Cardiac fibroblast (primary cell): ENCODE results near the gene BLVRA.
A peak's percentile ranks its signal among the peaks of the same experiment; 100 is the strongest.

Experiments
- DNase-seq, 2 donors: peaks; one replicate each; pipeline versions ENCODE4 v3.0.0 to v3.0.0-alpha.2; 2010; ENCODE audit warnings: low read depth in 2 of 2
- H3K4me3 ChIP-seq, 2 donors: replicated peaks in 1 of 2; 1 replicate in 1 of 2; 2 replicates in 1 of 2; pipeline ENCODE4 v1.5.1; 2011; ENCODE audit warnings: low read depth in 2 of 2, low read length in 2 of 2, mild to moderate bottlenecking in 2 of 2, moderate library complexity in 1 of 2
- CTCF ChIP-seq: IDR thresholded peaks from one replicate; pipeline ENCODE4 v1.5.1; 2011; ENCODE audit warnings: low read depth, mild to moderate bottlenecking, low read length, inconsistent platforms

The BLVRA gene

GRCh38 chr7:43750016-43750887 lies 8.2 kb upstream of the BLVRA start:
- TF ChIP-seq CTCF, result no peak
- peak in 1 of 2 donors; percentile 65 for DNase-seq
- no peak overlapping the region for H3K4me3 ChIP-seq

- no peak for TF ChIP-seq CTCF
- H3K4me3 ChIP-seq, result no peak overlapping the region
- no peak for DNase-seq
These were observed 6.1 kb upstream of the BLVRA start for GRCh38 chr7:43752411-43752810.

- no peak overlapping the region for H3K4me3 ChIP-seq
- TF ChIP-seq CTCF, result no peak
- no peak for DNase-seq
These were observed 5.1 kb upstream of the BLVRA start for GRCh38 chr7:43753271-43753810.

- DNase-seq, result no peak
- no peak overlapping the region for H3K4me3 ChIP-seq
- no peak for TF ChIP-seq CTCF
These were observed 4.6 kb upstream of the BLVRA start for GRCh38 chr7:43753843-43754242.

GRCh38 chr7:43754596-43754995 lies 3.9 kb upstream of the BLVRA start:
- no peak for TF ChIP-seq CTCF
- no peak overlapping the region for H3K4me3 ChIP-seq
- no peak for DNase-seq

- no peak overlapping the region for H3K4me3 ChIP-seq
- DNase-seq, result peak; percentile 57 to 74
- TF ChIP-seq CTCF, result no peak
These were observed 2.0 kb upstream of the BLVRA start for GRCh38 chr7:43756368-43757072.
